Neural progenitor cell (in vitro differentiated cells): ENCODE results near the gene ZNF234.

Experiments used
- CTCF ChIP-seq: fragments of 200-600 bp; sonication (generic); IDR thresholded peaks from 2 replicates; pipeline ENCODE4 v1.5.1; 2017; ENCODE audit warnings: antibody characterized with exemption, mild to moderate bottlenecking
- EZH2 ChIP-seq: fragments of 200-600 bp; sonication (generic); IDR thresholded peaks from 2 replicates; pipeline ENCODE4 v1.6.1; 2017; ENCODE audit warnings: antibody characterized with exemption, mild to moderate bottlenecking, moderate library complexity

DNA sequence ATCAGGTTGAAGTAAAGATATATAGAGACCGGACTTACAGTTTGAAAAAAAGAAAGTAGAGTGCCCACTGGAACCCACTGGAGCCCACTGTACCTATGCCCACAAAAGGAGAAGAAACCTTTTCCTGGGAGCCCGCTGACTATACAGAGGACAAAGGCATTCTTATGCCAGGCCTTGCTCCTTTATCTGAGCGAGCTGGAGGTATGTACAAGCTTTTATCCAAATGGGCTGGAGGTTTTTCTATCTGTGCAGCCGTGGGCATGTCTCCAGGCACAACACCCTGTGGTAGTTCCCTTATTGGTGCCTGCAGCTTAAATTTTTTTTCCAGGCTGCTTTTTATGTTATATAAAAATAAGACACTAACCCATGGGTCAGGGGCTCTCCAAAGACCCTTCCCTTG lies 8.4 kb downstream of the ZNF234 start:
- no peak for TF ChIP-seq CTCF
- no peak for TF ChIP-seq EZH2
